ENCODE measurements around the gene HAPLN3.

DNA sequence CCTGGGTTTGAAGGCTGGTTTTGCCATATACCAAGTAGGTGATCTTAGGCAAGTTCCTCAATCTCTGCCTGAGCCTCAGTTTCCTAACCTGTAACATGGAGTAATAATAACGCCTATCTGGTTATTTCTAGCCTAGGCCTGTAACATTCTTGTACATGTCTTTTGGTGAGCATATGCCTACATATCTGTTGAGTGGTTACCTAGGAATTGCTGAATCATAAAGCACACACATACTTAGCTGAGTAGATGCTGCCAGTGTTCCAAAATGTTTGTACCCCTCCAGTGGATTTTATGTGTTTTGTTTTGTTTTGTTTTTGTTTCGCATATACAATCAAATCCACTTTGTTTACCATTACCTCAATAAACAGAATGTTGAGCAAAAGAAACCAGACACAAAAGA is 35.2 kb upstream of the HAPLN3 start:
- TF ChIP-seq, protein P1, sequence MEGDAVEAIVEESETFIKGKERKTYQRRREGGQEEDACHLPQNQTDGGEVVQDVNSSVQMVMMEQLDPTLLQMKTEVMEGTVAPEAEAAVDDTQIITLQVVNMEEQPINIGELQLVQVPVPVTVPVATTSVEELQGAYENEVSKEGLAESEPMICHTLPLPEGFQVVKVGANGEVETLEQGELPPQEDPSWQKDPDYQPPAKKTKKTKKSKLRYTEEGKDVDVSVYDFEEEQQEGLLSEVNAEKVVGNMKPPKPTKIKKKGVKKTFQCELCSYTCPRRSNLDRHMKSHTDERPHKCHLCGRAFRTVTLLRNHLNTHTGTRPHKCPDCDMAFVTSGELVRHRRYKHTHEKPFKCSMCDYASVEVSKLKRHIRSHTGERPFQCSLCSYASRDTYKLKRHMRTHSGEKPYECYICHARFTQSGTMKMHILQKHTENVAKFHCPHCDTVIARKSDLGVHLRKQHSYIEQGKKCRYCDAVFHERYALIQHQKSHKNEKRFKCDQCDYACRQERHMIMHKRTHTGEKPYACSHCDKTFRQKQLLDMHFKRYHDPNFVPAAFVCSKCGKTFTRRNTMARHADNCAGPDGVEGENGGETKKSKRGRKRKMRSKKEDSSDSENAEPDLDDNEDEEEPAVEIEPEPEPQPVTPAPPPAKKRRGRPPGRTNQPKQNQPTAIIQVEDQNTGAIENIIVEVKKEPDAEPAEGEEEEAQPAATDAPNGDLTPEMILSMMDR (IDR thresholded peaks at IDR 0.05), result no peak
- no peak for TF ChIP-seq POLR2AphosphoS5 (IDR thresholded peaks at IDR 0.05; ENCODE audit: low read depth, low read length)
